H1 (cell line): ENCODE results near the gene IGF2BP3. TPM values are rescaled to one million over a fixed set of nuclear protein-coding genes. Genes with fewer than 3 reads are reported as not detected.

Experiments
- CTCF ChIA-PET: fragments of 300-600 bp; sonication (Branson Sonifier 250); formaldehyde crosslinking; loops from one replicate; lab custom pipeline; 2021; ENCODE audit not compliant: partially characterized antibody; lab: Charles Lee
- POLR2A ChIA-PET: fragments of 300-600 bp; sonication (Branson Sonifier 250); formaldehyde crosslinking; loops from one replicate; lab custom pipeline; 2021; ENCODE audit warnings: inconsistent platforms; ENCODE audit not compliant: partially characterized antibody; lab: Charles Lee
- DNase-seq, 2 experiments: peaks; one replicate each; pipeline versions ENCODE4 v3.0.0 to v3.0.0-alpha.2; 2010 to 2022; ENCODE audit warnings: low spot score in 2 of 2, low read depth in 1 of 2, mixed read lengths in 1 of 2
- FAIRE-seq: peaks from 2 replicates; lab custom pipeline; 2011; peaks lifted over from hg19 to GRCh38; lab: Jason Lieb, UNC
- H2AFZ ChIP-seq: 2 replicates; pipeline ENCODE4 v1.8.1; 2012; ENCODE audit warnings: low read length, inconsistent platforms
- H2AK5ac ChIP-seq: 2 replicates; pipeline ENCODE4 v1.6.1; 2013; ENCODE audit warnings: low read depth, low read length
- H2BK120ac ChIP-seq: replicated peaks from 2 replicates; pipeline ENCODE3; 2013; ENCODE audit warnings: low read depth, low read length, inconsistent platforms
- H2BK12ac ChIP-seq: 2 replicates; pipeline ENCODE4 v1.6.1; 2013; ENCODE audit warnings: low read depth, low read length
- H2BK15ac ChIP-seq: 2 replicates; pipeline ENCODE4 v1.6.1; 2013; ENCODE audit warnings: low read length
- H2BK20ac ChIP-seq: 2 replicates; pipeline ENCODE4 v1.6.1; 2013; ENCODE audit warnings: low read length
- H2BK5ac ChIP-seq: 2 replicates; pipeline ENCODE4 v1.6.1; 2013; ENCODE audit warnings: low read depth, low read length
- H3K14ac ChIP-seq: 2 replicates; pipeline ENCODE4 v1.6.1; 2013; ENCODE audit warnings: inconsistent platforms; ENCODE audit not compliant: insufficient read length
- H3K18ac ChIP-seq: 2 replicates; pipeline ENCODE4 v1.6.1; 2013; ENCODE audit warnings: low read length; ENCODE audit errors: extremely low read depth
- H3K23ac ChIP-seq: 2 replicates; pipeline ENCODE4 v1.6.1; 2013; ENCODE audit warnings: inconsistent platforms; ENCODE audit not compliant: insufficient read length
- H3K23me2 ChIP-seq: 2 replicates; pipeline ENCODE4 v1.6.1; 2013; ENCODE audit warnings: low read depth, low read length
- H3K27ac ChIP-seq: 2 replicates; pipeline ENCODE4 v1.6.1; 2011; ENCODE audit warnings: low read depth, low read length, inconsistent platforms
- H3K27me3 ChIP-seq, 4 experiments: replicated peaks in 1 of 4; 1 replicate in 1 of 4; 2 replicates in 3 of 4; pipeline versions ENCODE4 v1.6.1 to v1.8.1; 2011 to 2013; ENCODE audit warnings: low read length in 3 of 4, mild to moderate bottlenecking in 3 of 4, inconsistent platforms in 2 of 4, mixed read lengths in 2 of 4, moderate library complexity in 1 of 4; ENCODE audit not compliant: control insufficient read depth in 3 of 4, insufficient read depth in 3 of 4; ENCODE audit errors: extremely low read depth in 1 of 4
- H3K36me3 ChIP-seq, 4 experiments: 2 replicates each; pipeline versions ENCODE4 v1.6.1 to v1.8.1; 2011 to 2013; ENCODE audit warnings: mild to moderate bottlenecking in 4 of 4, low read length in 3 of 4, moderate library complexity in 2 of 4, control low read depth in 1 of 4, inconsistent platforms in 1 of 4; ENCODE audit not compliant: insufficient read depth in 4 of 4, control insufficient read depth in 2 of 4
- H3K4ac ChIP-seq: replicated peaks from 2 replicates; pipeline ENCODE3; 2013; ENCODE audit warnings: low read length, low read depth, mixed read lengths, inconsistent platforms; ENCODE audit not compliant: insufficient read length
- H3K4me1 ChIP-seq, 4 experiments: replicated peaks in 1 of 4; 1 replicate in 1 of 4; 2 replicates in 3 of 4; pipeline versions ENCODE4 v1.6.1 to v1.8.1; 2011 to 2013; ENCODE audit warnings: low read length in 3 of 4, inconsistent platforms in 2 of 4, mixed read lengths in 1 of 4; ENCODE audit not compliant: insufficient read depth in 4 of 4, control insufficient read depth in 3 of 4
- H3K4me2 ChIP-seq, 2 experiments: 2 replicates each; pipeline versions ENCODE4 v1.6.1 to v1.8.1; 2011 to 2013; ENCODE audit warnings: low read depth in 2 of 2, low read length in 2 of 2, control low read depth in 1 of 2, inconsistent platforms in 1 of 2, mild to moderate bottlenecking in 1 of 2; ENCODE audit not compliant: insufficient read depth in 1 of 2
- H3K4me3 ChIP-seq, 4 experiments: fragments of 200-600, 300-600 bp in 1 of 4; sonication (generic), shearing (Covaris generic), sonication (Bioruptor Twin) in 1 of 4; 2 replicates each; pipeline versions ENCODE4 v1.5.1 to v1.8.1; 2011 to 2016; ENCODE audit warnings: low read length in 4 of 4, low read depth in 3 of 4, control low read depth in 2 of 4, inconsistent platforms in 2 of 4, mild to moderate bottlenecking in 2 of 4, mixed read lengths in 1 of 4, moderate library complexity in 1 of 4; ENCODE audit not compliant: insufficient read depth in 2 of 4; ENCODE audit errors: extremely low read depth in 1 of 4
- H3K56ac ChIP-seq: replicated peaks from 2 replicates; pipeline ENCODE3; 2013; ENCODE audit warnings: low read depth, mild to moderate bottlenecking, mixed read lengths, low read length, inconsistent platforms; ENCODE audit not compliant: insufficient read length
- H3K79me1 ChIP-seq: 2 replicates; pipeline ENCODE4 v1.6.1; 2013; ENCODE audit warnings: low read depth, low read length, control low read depth
- H3K79me2 ChIP-seq, 2 experiments: 2 replicates each; pipeline versions ENCODE4 v1.6.1 to v1.8.1; 2012 to 2013; ENCODE audit warnings: low read length in 2 of 2, mild to moderate bottlenecking in 2 of 2, inconsistent platforms in 1 of 2; ENCODE audit not compliant: insufficient read depth in 2 of 2, control insufficient read depth in 1 of 2
- H3K9ac ChIP-seq, 4 experiments: replicated peaks in 1 of 4; 1 replicate in 1 of 4; 2 replicates in 3 of 4; pipeline versions ENCODE4 v1.6.1 to v1.8.1; 2011 to 2013; ENCODE audit warnings: low read depth in 3 of 4, low read length in 3 of 4, control low read depth in 2 of 4, mild to moderate bottlenecking in 2 of 4, moderate library complexity in 2 of 4, inconsistent platforms in 1 of 4; ENCODE audit errors: extremely low read depth in 1 of 4
- H3K9me3 ChIP-seq, 2 experiments: 2 replicates each; pipeline versions ENCODE4 v1.6.1 to v1.8.1; 2012 to 2013; ENCODE audit warnings: mild to moderate bottlenecking in 2 of 2, moderate library complexity in 2 of 2, control low read depth in 1 of 2, inconsistent platforms in 1 of 2, low read depth in 1 of 2, low read length in 1 of 2, mixed read lengths in 1 of 2; ENCODE audit not compliant: insufficient read depth in 2 of 2
- H4K20me1 ChIP-seq, 2 experiments: replicated peaks in 1 of 2; 2 replicates each; pipeline versions ENCODE3 to v1.8.1; 2011 to 2013; ENCODE audit warnings: inconsistent platforms in 2 of 2, low read length in 2 of 2, mild to moderate bottlenecking in 1 of 2; ENCODE audit not compliant: insufficient read depth in 2 of 2, control insufficient read depth in 1 of 2
- H4K5ac ChIP-seq: 2 replicates; pipeline ENCODE4 v1.6.1; 2013; ENCODE audit warnings: low read length, low read depth, mixed read lengths, inconsistent platforms; ENCODE audit not compliant: insufficient read length
- H4K8ac ChIP-seq: 2 replicates; pipeline ENCODE4 v1.8.0; 2013; ENCODE audit warnings: mild to moderate bottlenecking, moderate library complexity, low read length, inconsistent platforms; ENCODE audit not compliant: insufficient read depth; ENCODE audit errors: extremely low read depth
- H4K91ac ChIP-seq: replicated peaks from 2 replicates; pipeline ENCODE3; 2013; ENCODE audit warnings: low read length, mixed read lengths, inconsistent platforms; ENCODE audit not compliant: insufficient read length
- BRCA1 ChIP-seq: IDR thresholded peaks from 2 replicates; pipeline ENCODE4 v1.6.1; 2012; ENCODE audit warnings: low read depth, low read length, improper control_type of control experiment
- CREB1 ChIP-seq: IDR thresholded peaks from 2 replicates; pipeline ENCODE4 v1.6.1; 2012; ENCODE audit warnings: inconsistent platforms
- CTBP2 ChIP-seq: IDR thresholded peaks from 2 replicates; pipeline ENCODE4 v1.7.0; 2011; ENCODE audit warnings: borderline replicate concordance, mild to moderate bottlenecking, moderate library complexity, mixed read lengths, low read length; ENCODE audit not compliant: insufficient read depth, insufficient read length
- SAP30 ChIP-seq: fragments of 300-600 bp; sonication (generic); IDR thresholded peaks from 2 replicates; pipeline ENCODE4 v1.7.1; 2012; ENCODE audit warnings: low read length, moderate library complexity, mild to moderate bottlenecking, inconsistent platforms; ENCODE audit not compliant: insufficient read depth, insufficient replicate concordance
- SIRT6 ChIP-seq: IDR thresholded peaks from one replicate; pipeline ENCODE4 v1.7.1; 2012; ENCODE audit warnings: low read length, inconsistent platforms
- SP4 ChIP-seq: IDR thresholded peaks from 2 replicates; pipeline ENCODE4 v1.6.1; 2012; ENCODE audit warnings: low read length, inconsistent platforms
- SRF ChIP-seq: IDR thresholded peaks from 2 replicates; pipeline ENCODE4 v1.6.1; 2011; ENCODE audit warnings: mild to moderate bottlenecking, low read depth, low read length, moderate library complexity
- SUZ12 ChIP-seq: fragments of 200-600 bp; sonication (generic); IDR thresholded peaks from 2 replicates; pipeline ENCODE4 v1.6.1; 2012; ENCODE audit warnings: mild to moderate bottlenecking, inconsistent platforms, low read length, moderate library complexity, mixed read lengths
- polyA plus RNA-seq, 7 experiments: library from polyadenylated mRNA; depleted of rRNA in 3 of 7; stranded (reverse) in 5 of 7; unstranded in 2 of 7; fragments of >200 nt in 5 of 7; fragments of 200-250 nt in 2 of 7; gene quantifications; 1 replicate in 5 of 7; 2 replicates in 1 of 7; 4 replicates in 1 of 7; pipeline versions ENCODE4 v1.2.1 to v1.2.3, GENCODE V29; 2011 to 2013; ENCODE audit warnings: missing spikeins in 2 of 7, mixed read lengths in 2 of 7
- total RNA-seq: library from RNA; stranded (reverse); fragmentation: NEBNext Ultra II Directional; extraction: Animal tissue kit (Norgen Biotek cat#: 25700); gene quantifications from 2 replicates; pipeline ENCODE4 v1.2.1, GENCODE V29; 2021

Gene IGF2BP3
- total and polyA plus RNA-seq, 2 of the 8 experiments (the other 6 are each of a cell fraction or from before 2014, with no cell fraction given) = 66.3 to 193 TPM

- Histone ChIP-seq H3K18ac (no peak overlapping the region), H3K4me2 (no peak overlapping the region), H3K23ac (no peak overlapping the region), H2BK12ac (no peak overlapping the region), H2BK120ac (no peak overlapping the region), H3K79me2 (0 out of 4 replicates have a peak, but pooled peaks cover 0 to 3% of the 10 kb centered on the region in 2 experiments), H3K4ac (no peak overlapping the region), H2BK5ac (no peak overlapping the region), H3K9me3 (no peaks in the 10 kb centered on the region), H3K23me2 (no peaks in the 10 kb centered on the region), H3K9ac (no peak overlapping the region), H2BK15ac (no peak overlapping the region), H3K4me3 (no peak overlapping the region), H3K56ac (no peak overlapping the region), H3K27me3 (no peaks in the 10 kb centered on the region), H3K27ac (no peak overlapping the region), H4K5ac (no peak overlapping the region), H4K91ac (no peak overlapping the region), H3K36me3 (peaks cover 35 to 95% (median 78%) of the 10 kb centered on the region in 4 experiments), H3K14ac (no peak overlapping the region), H4K20me1 (peaks cover 1 to 2% of the 10 kb centered on the region in 2 experiments), H4K8ac (no peak overlapping the region), H2AFZ (no peak overlapping the region), H3K79me1 (no peaks in the 10 kb centered on the region), H2BK20ac (no peak overlapping the region), H2AK5ac (no peak overlapping the region), H3K4me1 (no peaks in the 10 kb centered on the region)
- ChIA-PET POLR2A (no interaction called here), CTCF (interaction anchor here (1.0 to 2.0 kb wide), 4 partner anchors 15 to 177 kb away, joined by 4 to 5 read pairs (median 5); no protein-coding TSS in a partner anchor)
- DNase-seq = no peak
- no peak for FAIRE-seq
- TF ChIP-seq CTBP2 = no peak
- no peak for TF ChIP-seq CREB1
- TF ChIP-seq SAP30 = no peak
- no peak for TF ChIP-seq BRCA1
- TF ChIP-seq SRF = no peak
- TF ChIP-seq SIRT6 = no peak
- no peak for TF ChIP-seq SP4
- TF ChIP-seq SUZ12 = no peak
These were observed 127.2 kb downstream of the IGF2BP3 start for GRCh38 chr7:23343102-23343501.
